HG03432 (cell line): ENCODE measurements around the gene PROM1.

Experiments
- ATAC-seq: cut with Tn5 transposase; IDR thresholded peaks from one replicate; pipeline ENCODE4 v1.9.1; 2021; ENCODE audit warnings: mild to moderate bottlenecking, moderate library complexity; ENCODE audit not compliant: unreplicated experiment

Gene PROM1

GRCh38 chr4:16110199-16110598 is 26.4 kb upstream of the PROM1 start:
- ATAC-seq: no peak

DNA sequence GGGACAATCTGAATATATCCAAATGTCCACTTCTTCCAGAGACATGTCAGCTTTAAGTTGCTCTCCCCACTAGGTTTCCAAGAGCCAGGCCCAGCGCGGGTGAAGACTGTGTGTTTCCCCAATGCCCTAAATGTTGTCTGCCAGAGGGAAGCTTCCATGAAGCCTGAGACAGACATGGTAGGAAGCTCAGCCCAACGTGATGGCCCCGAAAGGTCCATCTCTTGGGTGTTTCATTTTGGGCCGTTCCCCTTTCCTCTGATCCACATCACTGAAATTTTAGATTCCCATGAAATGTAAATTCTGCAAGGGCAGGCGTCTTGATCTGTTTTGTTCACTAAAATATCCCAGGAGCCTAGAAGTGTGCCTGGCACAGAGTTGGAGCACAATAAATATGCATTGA is 25.4 kb upstream of the PROM1 start:
- no peak for ATAC-seq

DNA sequence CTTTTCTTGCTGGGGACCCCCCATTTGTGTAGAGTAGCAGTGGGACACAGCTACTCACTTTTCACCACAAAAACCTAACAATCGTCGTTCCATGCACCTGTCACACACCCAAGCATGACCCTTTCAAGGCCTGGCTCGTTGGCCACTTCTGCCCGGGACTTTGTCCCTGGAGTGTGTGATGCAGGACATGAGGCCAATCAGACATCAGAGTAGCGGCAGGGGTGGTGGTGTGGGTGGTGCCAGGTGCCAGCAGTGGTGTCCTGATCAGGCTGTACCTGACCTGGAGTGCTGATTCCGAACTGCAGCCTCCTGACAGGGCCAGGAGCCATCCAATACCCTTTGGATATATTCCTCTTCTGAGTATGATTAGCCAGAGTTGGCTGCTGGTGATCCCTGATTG is 23.1 kb upstream of the PROM1 start:
- ATAC-seq: no peak

DNA sequence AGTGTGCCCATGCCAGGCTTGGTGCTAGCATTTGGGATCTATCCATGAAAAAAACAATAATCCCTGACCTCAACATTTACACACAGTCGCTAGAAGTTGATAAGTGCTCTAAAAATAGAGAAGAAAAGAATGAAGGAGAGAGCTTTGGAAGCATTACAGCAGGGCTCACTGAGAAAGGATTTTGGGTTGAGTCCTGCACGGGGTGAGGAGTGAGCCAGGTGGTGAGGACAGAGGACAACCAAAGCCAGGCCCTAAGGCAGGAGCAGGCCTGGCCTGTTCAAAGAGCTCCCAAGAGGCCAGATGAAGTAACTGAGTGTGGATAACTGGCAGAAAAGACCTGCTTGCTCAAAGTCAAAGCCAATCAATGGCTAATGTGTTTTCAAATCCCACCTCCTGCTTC is 20.7 kb upstream of the PROM1 start:
- ATAC-seq: no peak

- ATAC-seq: no peak
These were observed 18.5 kb upstream of the PROM1 start for GRCh38 chr4:16102356-16102755.

DNA sequence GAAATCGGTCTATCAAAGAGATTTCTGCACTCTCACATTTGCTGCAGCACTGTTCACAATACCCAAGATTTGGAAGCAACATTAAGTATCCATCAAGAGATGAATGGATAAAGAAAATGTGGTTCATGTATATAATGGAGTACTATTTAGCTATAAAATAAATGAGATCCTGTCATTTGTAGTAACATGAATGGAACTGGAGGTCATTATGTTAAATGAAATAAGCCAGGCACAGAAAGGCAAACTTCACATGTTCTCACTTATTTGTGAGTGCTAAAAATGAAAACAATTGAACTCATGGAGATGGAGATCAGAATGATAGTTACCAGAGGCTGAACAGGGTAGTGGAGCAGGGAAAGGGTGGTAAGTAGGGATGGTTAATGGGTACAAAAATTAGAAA is 17.0 kb upstream of the PROM1 start:
- ATAC-seq: no peak

- ATAC-seq: no peak
These were observed 9.0 kb upstream of the PROM1 start for GRCh38 chr4:16092682-16093319.

GRCh38 chr4:16090096-16090705 is 6.4 kb upstream of the PROM1 start:
- no peak for ATAC-seq

GRCh38 chr4:16089156-16089555 is 5.3 kb upstream of the PROM1 start:
- no peak for ATAC-seq

- no peak for ATAC-seq
These were observed 4.8 kb upstream of the PROM1 start for GRCh38 chr4:16088601-16089000.

GRCh38 chr4:16085822-16086221 is 2.0 kb upstream of the PROM1 start:
- peak; percentile 75 for ATAC-seq

DNA sequence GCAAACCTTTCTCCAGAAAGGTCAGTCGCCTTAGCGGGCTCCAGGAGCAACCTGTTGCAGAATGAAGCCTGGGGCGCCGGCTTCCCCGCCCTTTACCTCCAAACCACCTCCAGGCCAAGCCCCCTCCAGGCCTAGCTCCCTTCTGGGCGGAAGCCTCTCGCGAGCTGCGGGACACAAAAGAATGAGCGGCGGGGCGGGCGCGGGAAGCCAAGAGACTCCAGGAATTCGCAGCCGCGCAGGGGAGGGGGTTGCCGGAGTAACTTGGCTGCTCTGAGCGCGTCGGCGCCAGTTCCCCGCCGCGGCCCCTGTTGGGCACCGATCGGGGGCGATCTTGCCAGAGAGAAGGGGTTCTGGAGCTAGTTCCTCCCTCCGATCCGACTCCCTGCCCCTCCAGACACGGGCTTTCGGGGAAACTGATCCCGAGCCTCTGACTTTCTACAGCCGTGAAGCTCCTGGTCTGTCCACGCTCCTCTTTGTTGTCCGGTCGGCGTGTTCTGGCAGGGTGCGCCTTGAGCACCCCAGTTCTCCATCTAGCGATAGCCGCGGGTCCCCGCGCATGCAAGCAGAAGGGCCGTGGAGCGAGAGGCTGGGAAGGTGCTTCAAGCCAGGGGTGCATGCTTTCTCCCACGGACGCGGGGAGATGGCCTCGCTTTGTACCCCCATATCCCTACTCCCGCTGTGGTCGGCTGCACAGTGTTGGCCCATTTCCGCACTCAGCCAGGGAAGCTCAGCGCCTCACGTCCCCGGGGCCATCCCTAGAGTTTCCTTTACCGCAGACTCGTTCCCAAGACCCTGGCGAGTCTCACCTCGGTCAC is 1.2 kb downstream of the PROM1 start:
- ATAC-seq: no peak

GRCh38 chr4:16082041-16082425 is 1.8 kb downstream of the PROM1 start:
- ATAC-seq: no peak

- ATAC-seq: peak; percentile 84
These were observed 4.8 kb downstream of the PROM1 start for GRCh38 chr4:16079046-16079445.

- ATAC-seq: no peak
These were observed 5.5 kb downstream of the PROM1 start for GRCh38 chr4:16078195-16078760.

DNA sequence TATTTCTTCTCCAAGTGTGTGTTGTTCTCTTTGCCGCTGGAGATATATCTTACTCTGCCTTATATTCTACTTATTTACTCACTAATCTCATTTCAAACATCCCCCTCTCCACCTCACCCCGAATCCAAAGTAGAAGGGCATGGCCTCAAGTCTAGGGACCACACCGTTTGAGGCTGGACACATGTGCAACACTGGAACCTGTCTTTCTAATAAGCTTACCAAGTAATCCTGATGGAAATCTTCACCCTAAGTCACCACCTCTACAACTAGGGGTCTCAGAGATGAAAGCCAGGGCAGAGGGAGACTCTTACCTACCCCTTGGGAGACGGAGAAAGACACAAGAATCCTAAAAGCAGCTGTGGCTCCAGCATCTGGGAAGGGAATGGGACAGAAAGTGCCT is 6.0 kb downstream of the PROM1 start:
- ATAC-seq: no peak

DNA sequence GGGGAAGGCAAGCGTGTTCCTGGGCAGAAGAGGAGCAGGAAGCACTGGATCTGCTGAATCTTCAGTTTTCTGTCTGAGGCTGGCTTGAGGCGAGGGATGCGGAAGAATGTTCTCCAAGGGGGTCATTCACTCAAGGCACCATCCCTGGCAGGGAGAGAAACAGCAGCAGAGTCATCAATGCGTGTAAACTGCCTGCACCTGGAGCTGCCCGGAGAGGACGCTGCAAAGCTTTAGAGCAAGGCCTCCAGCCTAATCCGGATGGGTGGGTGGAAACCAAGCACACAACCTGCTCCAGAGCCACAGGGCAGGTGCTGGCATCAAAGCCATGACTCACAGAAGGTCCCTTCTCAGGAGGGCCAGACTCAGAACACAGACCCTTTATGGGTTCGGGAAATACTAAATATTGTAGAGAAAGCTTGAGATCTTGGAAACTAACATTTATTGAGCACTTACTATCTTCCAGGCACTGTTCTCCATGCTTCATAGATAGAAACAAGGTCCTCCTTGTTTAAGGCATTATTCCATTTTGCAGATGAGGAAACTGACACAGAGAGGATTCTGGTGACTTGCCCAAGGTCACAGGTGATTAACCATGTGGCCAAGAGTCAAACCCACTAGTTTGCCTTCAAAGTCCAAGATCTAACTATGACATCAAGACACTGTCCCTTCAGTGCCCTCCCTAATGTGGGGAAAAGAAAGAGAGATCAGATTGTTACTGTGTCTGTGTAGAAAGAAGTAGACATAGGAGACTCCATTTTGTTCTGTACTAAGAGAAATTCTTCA is 7.7 kb downstream of the PROM1 start:
- no peak for ATAC-seq

GRCh38 chr4:16075061-16075460 is 8.8 kb downstream of the PROM1 start:
- no peak for ATAC-seq

- no peak for ATAC-seq
These were observed 11.7 kb downstream of the PROM1 start for GRCh38 chr4:16072168-16072567.

DNA sequence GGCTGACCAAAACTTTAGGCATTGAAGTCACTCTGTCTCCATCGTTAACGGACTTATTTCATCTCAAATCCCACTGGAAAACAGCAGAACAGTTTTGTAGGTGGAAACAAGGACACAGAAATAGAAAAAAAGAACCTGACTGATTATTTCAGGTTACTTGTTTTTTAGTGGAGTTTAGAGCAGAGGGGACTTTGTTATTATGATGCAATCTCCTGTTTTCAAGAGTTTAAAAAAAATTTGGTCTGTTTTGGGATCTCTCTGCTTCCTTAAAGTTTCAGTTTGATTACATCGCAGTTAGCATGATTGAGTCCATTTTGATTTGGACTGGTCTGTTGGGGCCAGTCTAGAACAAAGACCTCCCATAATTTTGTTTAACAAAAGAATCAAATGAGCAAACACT is 13.6 kb downstream of the PROM1 start:
- ATAC-seq: no peak

DNA sequence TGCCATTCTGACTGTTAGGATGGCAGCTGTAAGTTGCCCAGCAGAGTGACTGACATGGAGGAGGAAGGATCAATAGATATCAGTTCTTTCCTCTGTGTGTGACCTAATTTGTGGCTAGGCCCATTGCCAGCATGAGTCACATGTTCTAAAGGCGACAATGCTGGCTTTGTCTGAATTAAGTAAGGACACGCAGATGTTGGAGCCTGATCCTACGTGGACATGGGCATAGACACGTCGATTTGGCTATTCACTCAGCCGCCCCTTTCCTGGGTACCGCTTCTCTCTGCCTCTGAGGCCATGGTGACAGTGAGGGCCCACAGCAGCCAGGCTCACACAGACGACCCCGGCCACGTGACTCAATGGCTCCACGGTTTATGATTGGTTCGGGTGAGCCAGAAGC is 16.3 kb downstream of the PROM1 start:
- no peak for ATAC-seq
